Parathyroid adenoma (tissue), 2 donors: ENCODE data around the gene SLC22A4.

Experiments used
- H2AFZ ChIP-seq: fragments of 300-600 bp; sonication (generic); one replicate; pipeline ENCODE4 v1.7.0; 2017; ENCODE audit warnings: antibody characterized with exemption, mild to moderate bottlenecking
- H3K27ac ChIP-seq: fragments of 300-600 bp; sonication (generic); one replicate; pipeline ENCODE4 v1.7.0; 2017
- H3K27me3 ChIP-seq: fragments of 300-600 bp; sonication (generic); one replicate; pipeline ENCODE4 v1.7.0; 2017; ENCODE audit warnings: low read length; ENCODE audit not compliant: control insufficient read depth, insufficient read depth
- H3K36me3 ChIP-seq: fragments of 300-600 bp; sonication (generic); one replicate; pipeline ENCODE4 v1.7.0; 2017; ENCODE audit warnings: low read length; ENCODE audit not compliant: control insufficient read depth, insufficient read depth
- H3K4me1 ChIP-seq: fragments of 300-600 bp; sonication (generic); one replicate; pipeline ENCODE4 v1.7.0; 2017; ENCODE audit warnings: control low read depth
- H3K4me2 ChIP-seq: fragments of 300-600 bp; sonication (generic); one replicate; pipeline ENCODE4 v1.7.0; 2017; ENCODE audit warnings: low read length
- H3K4me3 ChIP-seq: fragments of 300-600 bp; sonication (generic); one replicate; pipeline ENCODE4 v1.7.0; 2017; ENCODE audit warnings: low read depth, low read length
- H3K79me2 ChIP-seq: fragments of 300-600 bp; sonication (generic); one replicate; pipeline ENCODE4 v1.7.0; 2017; ENCODE audit warnings: control low read depth
- H3K9ac ChIP-seq: fragments of 300-600 bp; sonication (generic); one replicate; pipeline ENCODE4 v1.7.0; 2017; ENCODE audit warnings: mild to moderate bottlenecking
- H3K9me3 ChIP-seq: fragments of 300-600 bp; sonication (generic); one replicate; pipeline ENCODE4 v1.7.0; 2017; ENCODE audit warnings: low read length; ENCODE audit not compliant: control insufficient read depth
- TF ChIP-seq, protein P1 (sequence below): fragments of 300-600 bp; sonication (generic); IDR thresholded peaks from one replicate; pipeline ENCODE4 v1.7.0; 2017; ENCODE audit warnings: antibody characterized with exemption, mild to moderate bottlenecking
- donor health status: primary hyperparathyroidism.

The SLC22A4 gene

DNA sequence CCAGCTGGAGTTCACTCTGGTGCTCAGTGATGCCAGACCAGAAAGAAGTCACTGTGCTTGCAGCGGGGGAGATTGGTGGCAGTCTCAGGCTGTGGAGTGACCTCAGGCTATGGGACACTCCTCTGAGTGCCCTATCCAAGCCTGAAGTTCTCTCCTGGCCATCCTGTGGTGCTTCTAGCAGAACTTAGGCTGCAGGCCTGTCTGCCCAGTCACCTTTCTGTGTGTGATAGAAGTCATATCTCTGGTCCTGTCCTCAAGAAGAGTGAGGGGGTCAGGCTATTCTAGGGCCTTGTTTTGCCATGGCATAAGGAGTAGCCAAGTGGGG lies 27.4 kb upstream of the SLC22A4 start:
- H3K27me3 ChIP-seq, result no peaks in the 10 kb centered on the region
- no peak overlapping the region for H3K4me2 ChIP-seq
- H3K36me3 ChIP-seq, result no peaks in the 10 kb centered on the region
- H3K4me3 ChIP-seq, result no peak overlapping the region
- TF ChIP-seq, protein P1, sequence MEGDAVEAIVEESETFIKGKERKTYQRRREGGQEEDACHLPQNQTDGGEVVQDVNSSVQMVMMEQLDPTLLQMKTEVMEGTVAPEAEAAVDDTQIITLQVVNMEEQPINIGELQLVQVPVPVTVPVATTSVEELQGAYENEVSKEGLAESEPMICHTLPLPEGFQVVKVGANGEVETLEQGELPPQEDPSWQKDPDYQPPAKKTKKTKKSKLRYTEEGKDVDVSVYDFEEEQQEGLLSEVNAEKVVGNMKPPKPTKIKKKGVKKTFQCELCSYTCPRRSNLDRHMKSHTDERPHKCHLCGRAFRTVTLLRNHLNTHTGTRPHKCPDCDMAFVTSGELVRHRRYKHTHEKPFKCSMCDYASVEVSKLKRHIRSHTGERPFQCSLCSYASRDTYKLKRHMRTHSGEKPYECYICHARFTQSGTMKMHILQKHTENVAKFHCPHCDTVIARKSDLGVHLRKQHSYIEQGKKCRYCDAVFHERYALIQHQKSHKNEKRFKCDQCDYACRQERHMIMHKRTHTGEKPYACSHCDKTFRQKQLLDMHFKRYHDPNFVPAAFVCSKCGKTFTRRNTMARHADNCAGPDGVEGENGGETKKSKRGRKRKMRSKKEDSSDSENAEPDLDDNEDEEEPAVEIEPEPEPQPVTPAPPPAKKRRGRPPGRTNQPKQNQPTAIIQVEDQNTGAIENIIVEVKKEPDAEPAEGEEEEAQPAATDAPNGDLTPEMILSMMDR, result no peak
- H3K9me3 ChIP-seq, result no peaks in the 10 kb centered on the region
- H3K27ac ChIP-seq, result no peak overlapping the region
- H3K79me2 ChIP-seq, result no peaks in the 10 kb centered on the region
- H2AFZ ChIP-seq, result no peak overlapping the region
- no peak overlapping the region for H3K9ac ChIP-seq
- peaks cover 15% of the 10 kb centered on the region for H3K4me1 ChIP-seq

DNA sequence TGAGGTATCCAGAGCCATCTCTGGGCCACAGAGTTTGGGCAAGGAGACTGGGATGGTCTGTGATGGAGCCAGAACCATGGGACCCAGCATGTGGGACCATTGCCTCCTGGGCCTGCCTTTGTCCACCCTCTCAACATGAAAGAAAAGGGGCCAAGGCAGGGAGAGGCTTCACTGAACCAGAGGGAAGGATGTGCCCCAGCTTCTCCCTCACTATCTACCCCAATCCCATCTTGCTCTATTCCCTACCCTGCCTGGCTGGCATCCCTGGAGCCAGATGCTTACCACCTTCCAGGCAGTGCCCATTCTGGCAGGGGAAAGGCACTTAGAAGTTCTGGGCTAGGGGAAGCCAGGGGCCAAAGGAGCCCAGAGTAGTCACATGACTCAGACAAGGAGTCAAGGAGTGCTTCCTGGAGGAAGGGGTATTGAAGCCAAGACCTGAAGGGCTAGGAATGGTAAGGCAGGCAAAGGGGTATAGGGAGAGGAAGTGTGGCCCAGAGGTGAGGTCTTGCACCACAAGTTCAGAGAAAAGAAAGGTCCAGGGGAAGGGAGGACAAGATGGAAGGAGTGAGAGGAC lies 26.9 kb upstream of the SLC22A4 start:
- H3K4me1 ChIP-seq, result peaks cover 15% of the 10 kb centered on the region
- no peak overlapping the region for H2AFZ ChIP-seq
- H3K79me2 ChIP-seq, result no peaks in the 10 kb centered on the region
- H3K27me3 ChIP-seq, result no peaks in the 10 kb centered on the region
- H3K9ac ChIP-seq, result no peak overlapping the region
- TF ChIP-seq, protein P1, result no peak
- H3K36me3 ChIP-seq, result no peaks in the 10 kb centered on the region
- H3K27ac ChIP-seq, result no peak overlapping the region
- H3K4me2 ChIP-seq, result no peak overlapping the region
- H3K9me3 ChIP-seq, result no peaks in the 10 kb centered on the region
- H3K4me3 ChIP-seq, result no peak overlapping the region

DNA sequence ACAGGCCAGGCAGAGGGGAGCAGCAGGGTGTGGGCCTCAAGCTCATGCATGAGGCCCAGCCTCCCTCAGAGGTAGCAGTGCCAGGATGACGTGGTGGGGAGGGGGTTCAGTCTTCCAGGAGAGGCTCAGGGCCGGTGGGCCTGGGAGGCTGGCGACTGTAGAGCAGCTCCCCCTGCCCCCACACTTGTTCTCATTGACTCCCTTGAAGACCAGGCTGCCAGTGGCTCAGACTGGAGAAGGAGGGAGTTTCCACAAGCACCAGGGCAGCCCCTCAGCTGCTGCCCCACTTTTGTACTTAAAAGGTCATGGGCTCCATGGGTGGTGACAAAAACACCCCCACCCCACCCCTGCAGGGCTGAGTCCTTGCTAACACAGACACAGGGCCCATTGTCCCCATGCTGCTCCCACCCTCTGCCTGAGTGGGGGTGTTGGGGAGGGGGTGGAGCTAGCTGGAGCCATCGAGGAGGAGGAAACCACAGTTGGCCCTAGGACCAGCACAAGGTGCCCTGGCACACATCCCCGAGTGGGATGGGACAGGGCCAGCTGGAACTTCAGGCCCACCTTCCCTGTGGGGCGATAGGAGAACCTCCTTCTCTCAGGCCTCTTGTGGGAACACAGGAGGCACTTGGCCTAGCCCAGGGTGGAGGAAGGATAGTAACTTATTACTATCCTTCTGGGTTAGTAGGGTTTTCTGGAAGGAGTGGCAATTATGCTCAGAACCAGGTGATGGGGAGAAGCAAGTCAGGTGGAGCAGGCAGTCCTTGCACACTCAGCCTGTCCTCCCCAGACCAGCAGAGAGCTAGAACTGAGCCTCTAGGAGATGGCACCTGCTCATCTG lies 26.0 kb upstream of the SLC22A4 start:
- H3K4me2 ChIP-seq, result no peak overlapping the region
- no peak overlapping the region for H3K4me3 ChIP-seq
- H3K9ac ChIP-seq, result no peak overlapping the region
- TF ChIP-seq, protein P1, result no peak
- no peaks in the 10 kb centered on the region for H3K27me3 ChIP-seq
- H3K4me1 ChIP-seq, result peaks cover 15% of the 10 kb centered on the region
- no peaks in the 10 kb centered on the region for H3K79me2 ChIP-seq
- H3K9me3 ChIP-seq, result no peaks in the 10 kb centered on the region
- no peak overlapping the region for H3K27ac ChIP-seq
- H3K36me3 ChIP-seq, result no peaks in the 10 kb centered on the region
- no peak overlapping the region for H2AFZ ChIP-seq

DNA sequence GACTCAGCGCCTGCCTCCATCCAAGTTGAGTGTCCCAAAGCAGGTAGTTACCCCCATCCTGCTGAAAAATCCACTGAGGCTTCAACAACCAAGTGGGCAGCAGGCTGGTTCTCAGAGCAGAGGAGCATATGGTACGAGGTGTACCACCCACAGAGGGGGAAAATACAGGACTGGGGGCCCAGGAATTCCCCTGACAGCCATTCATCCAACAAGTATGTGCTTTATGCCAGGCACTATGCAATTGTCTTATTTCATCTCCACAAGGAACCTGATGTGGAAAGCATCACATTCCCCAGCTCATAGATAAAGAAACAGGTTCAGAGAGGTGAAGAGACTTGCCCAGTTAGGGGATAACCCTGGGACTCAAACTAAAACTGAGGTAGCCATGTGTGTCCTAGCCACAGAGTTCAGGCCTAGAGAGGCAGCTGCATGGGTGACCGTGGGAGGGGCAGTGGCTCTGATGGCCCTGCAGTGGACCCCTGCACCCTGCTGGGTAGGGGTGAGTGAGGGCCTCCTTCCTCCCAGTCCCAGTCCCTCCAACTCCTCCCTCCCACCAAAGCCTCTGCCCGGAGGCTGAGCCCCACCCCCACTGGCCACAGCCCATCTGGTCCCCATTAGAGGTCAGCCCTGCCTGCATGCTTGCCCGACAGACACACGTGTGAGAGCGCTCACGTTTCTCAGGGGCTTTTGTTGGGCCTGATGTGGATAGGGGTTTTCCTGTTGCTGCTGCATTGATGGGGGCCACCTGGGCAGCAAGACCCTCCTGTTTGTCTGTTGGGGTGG lies 25.2 kb upstream of the SLC22A4 start:
- no peak overlapping the region for H2AFZ ChIP-seq
- H3K4me2 ChIP-seq, result no peak overlapping the region
- no peaks in the 10 kb centered on the region for H3K27me3 ChIP-seq
- no peaks in the 10 kb centered on the region for H3K79me2 ChIP-seq
- peaks cover 15% of the 10 kb centered on the region for H3K4me1 ChIP-seq
- no peak overlapping the region for H3K27ac ChIP-seq
- H3K4me3 ChIP-seq, result no peak overlapping the region
- TF ChIP-seq, protein P1, result no peak
- no peaks in the 10 kb centered on the region for H3K36me3 ChIP-seq
- H3K9me3 ChIP-seq, result no peaks in the 10 kb centered on the region
- no peak overlapping the region for H3K9ac ChIP-seq
